HG03469 (cell line): ENCODE results near the gene GYS1.
"Not testable (repeated sequence)": the region's sequence is repeated elsewhere in the genome, so short reads cannot be mapped to it uniquely, and the experiment has no call there.

Experiments
- ATAC-seq: cut with Tn5 transposase; IDR thresholded peaks from one replicate; pipeline ENCODE4 v1.9.1; 2021; ENCODE audit warnings: mild to moderate bottlenecking, moderate library complexity, moderate number of reproducible peaks; ENCODE audit not compliant: unreplicated experiment

GYS1 gene

GRCh38 chr19:49018388-49019241 lies 25.5 kb upstream of the GYS1 start:
- not testable (repeated sequence) for ATAC-seq

- ATAC-seq, result no peak
Observed at GRCh38 chr19:49017666-49018351, 24.7 kb upstream of the GYS1 start.

- no peak for ATAC-seq
Observed at GRCh38 chr19:49017041-49017665, 24.0 kb upstream of the GYS1 start, which contains the start of gene LHB. Gene LHB (minus strand): TSS chr19:49017091. CDS start chr19:49017081, 10 bp downstream.

GRCh38 chr19:49016067-49016839 lies 23.1 kb upstream of the GYS1 start:
- no peak for ATAC-seq

- ATAC-seq, result no peak
Observed at GRCh38 chr19:49014870-49015255, 21.8 kb upstream of the GYS1 start.

GRCh38 chr19:49014123-49014869 lies 21.2 kb upstream of the GYS1 start:
- no peak for ATAC-seq

- ATAC-seq, result no peak
Observed at GRCh38 chr19:49011194-49011593, 18.1 kb upstream of the GYS1 start.

- ATAC-seq, result no peak
Observed at GRCh38 chr19:49010453-49010852, 17.3 kb upstream of the GYS1 start.

GRCh38 chr19:49009828-49010227 lies 16.7 kb upstream of the GYS1 start:
- no peak for ATAC-seq

- ATAC-seq, result no peak
Observed at GRCh38 chr19:49006905-49007304, 13.8 kb upstream of the GYS1 start.

- ATAC-seq, result no peak
Observed at GRCh38 chr19:49004964-49005614, 12.0 kb upstream of the GYS1 start.

GRCh38 chr19:49004133-49004532 lies 11.0 kb upstream of the GYS1 start:
- no peak for ATAC-seq

GRCh38 chr19:48999481-49000325 lies 6.6 kb upstream of the GYS1 start:
- no peak for ATAC-seq

GRCh38 chr19:48997972-48998371 lies 4.9 kb upstream of the GYS1 start:
- ATAC-seq, result no peak

GRCh38 chr19:48994035-48994386 lies 902 bp upstream of the GYS1 start:
- ATAC-seq, result no peak

GRCh38 chr19:48992581-48993174 lies 431 bp downstream of the GYS1 start:
- ATAC-seq, result no peak

GRCh38 chr19:48991873-48992580 lies 1.1 kb downstream of the GYS1 start:
- no peak for ATAC-seq
